GM12878 (cell line): ENCODE measurements around the gene OTULINL. TPM values are rescaled to one million over a fixed set of nuclear protein-coding genes. Genes with fewer than 3 reads are reported as not detected.

Experiments used
- IKZF1 ChIP-seq: fragments of 450-650 bp; conservative IDR thresholded peaks from 2 replicates; pipeline ENCODE4 v1.6.1; 2017; ENCODE audit warnings: antibody characterized with exemption, mild to moderate bottlenecking
- IKZF2 ChIP-seq, 2 experiments: fragments of 450-650 bp; IDR thresholded peaks; 2 replicates each; pipeline ENCODE4 v1.6.1; 2017; ENCODE audit warnings: mild to moderate bottlenecking in 2 of 2, moderate library complexity in 2 of 2
- RB1 ChIP-seq: fragments of 450-650 bp; formaldehyde crosslinking; IDR thresholded peaks from 2 replicates; pipeline ENCODE4 v1.6.1; 2017; ENCODE audit warnings: mild to moderate bottlenecking, borderline replicate concordance
- SMARCA5 ChIP-seq: fragments of 450-650 bp; IDR thresholded peaks from 2 replicates; pipeline ENCODE4 v1.6.1; 2017; ENCODE audit warnings: mild to moderate bottlenecking
- SRF ChIP-seq, 2 experiments: IDR thresholded peaks; 2 replicates each; pipeline ENCODE4 v1.6.1; 2011; ENCODE audit warnings: low read depth in 2 of 2, low read length in 2 of 2, mild to moderate bottlenecking in 1 of 2, moderate library complexity in 1 of 2
- polyA plus RNA-seq, 11 experiments: library from polyadenylated mRNA; depleted of rRNA in 4 of 11; unstranded in 6 of 11; stranded (reverse) in 5 of 11; fragments of >200 nt; fragmentation: Nextera tagmentation in 4 of 11; fragmentation: Illumina TruSeq in 1 of 11; extraction: Ambion mirVana in 4 of 11; extraction: Trizol in 1 of 11; gene quantifications; 1 replicate in 1 of 11; 2 replicates in 10 of 11; pipeline versions ENCODE4 v1.2.1 to v1.2.3, GENCODE V29; 2011 to 2016; ENCODE audit warnings: inconsistent platforms in 2 of 11, missing spikeins in 2 of 11, low read depth in 1 of 11
- total RNA-seq, 4 experiments: library from RNA; depleted of rRNA in 3 of 4; stranded (reverse); fragments of >200 nt in 3 of 4; fragmentation: Illumina TruSeq in 1 of 4; extraction: Trizol in 1 of 4; gene quantifications; 2 replicates each; pipeline versions ENCODE4 v1.2.1 to v1.2.3, GENCODE V29; 2013 to 2021
- TF ChIP-seq, protein P1 (sequence below): fragments of 450-650 bp; formaldehyde crosslinking; IDR thresholded peaks from 2 replicates; pipeline ENCODE4 v1.5.0; 2022; ENCODE audit warnings: mild to moderate bottlenecking, missing genetic modification characterization
- TF ChIP-seq, protein P2 (sequence below): fragments of 450-650 bp; IDR thresholded peaks from 2 replicates; pipeline ENCODE4 v1.6.1; 2018; ENCODE audit warnings: mild to moderate bottlenecking, low read depth, moderate library complexity; ENCODE audit not compliant: partially characterized antibody

Gene OTULINL
- total and polyA plus RNA-seq, 10 of the 15 experiments (the other 5 are each of a cell fraction or from before 2014, with no cell fraction given): 0.60 to 4.7 (median 1.8) TPM

DNA sequence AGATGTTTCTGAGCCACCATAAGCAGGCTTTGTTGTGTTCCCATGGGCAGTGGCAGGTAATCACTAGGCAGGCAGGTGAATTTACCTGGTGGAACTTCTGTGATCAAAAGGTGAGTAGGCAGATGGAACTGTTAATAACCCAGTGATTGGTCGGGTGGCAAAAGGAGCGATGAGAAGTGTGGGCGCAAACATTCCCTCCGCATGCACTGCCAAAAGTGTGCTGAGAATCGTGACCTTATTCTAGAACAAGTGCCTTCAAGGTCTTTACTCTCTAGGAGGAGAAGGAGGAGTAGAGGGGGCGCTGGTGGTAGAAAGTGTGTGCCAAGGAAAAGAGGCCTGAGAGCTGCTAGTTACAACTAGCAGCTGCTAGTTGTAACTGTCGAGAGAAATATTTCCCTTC, 3.3 kb downstream of the OTULINL start (continued):
- TF ChIP-seq, protein P1, sequence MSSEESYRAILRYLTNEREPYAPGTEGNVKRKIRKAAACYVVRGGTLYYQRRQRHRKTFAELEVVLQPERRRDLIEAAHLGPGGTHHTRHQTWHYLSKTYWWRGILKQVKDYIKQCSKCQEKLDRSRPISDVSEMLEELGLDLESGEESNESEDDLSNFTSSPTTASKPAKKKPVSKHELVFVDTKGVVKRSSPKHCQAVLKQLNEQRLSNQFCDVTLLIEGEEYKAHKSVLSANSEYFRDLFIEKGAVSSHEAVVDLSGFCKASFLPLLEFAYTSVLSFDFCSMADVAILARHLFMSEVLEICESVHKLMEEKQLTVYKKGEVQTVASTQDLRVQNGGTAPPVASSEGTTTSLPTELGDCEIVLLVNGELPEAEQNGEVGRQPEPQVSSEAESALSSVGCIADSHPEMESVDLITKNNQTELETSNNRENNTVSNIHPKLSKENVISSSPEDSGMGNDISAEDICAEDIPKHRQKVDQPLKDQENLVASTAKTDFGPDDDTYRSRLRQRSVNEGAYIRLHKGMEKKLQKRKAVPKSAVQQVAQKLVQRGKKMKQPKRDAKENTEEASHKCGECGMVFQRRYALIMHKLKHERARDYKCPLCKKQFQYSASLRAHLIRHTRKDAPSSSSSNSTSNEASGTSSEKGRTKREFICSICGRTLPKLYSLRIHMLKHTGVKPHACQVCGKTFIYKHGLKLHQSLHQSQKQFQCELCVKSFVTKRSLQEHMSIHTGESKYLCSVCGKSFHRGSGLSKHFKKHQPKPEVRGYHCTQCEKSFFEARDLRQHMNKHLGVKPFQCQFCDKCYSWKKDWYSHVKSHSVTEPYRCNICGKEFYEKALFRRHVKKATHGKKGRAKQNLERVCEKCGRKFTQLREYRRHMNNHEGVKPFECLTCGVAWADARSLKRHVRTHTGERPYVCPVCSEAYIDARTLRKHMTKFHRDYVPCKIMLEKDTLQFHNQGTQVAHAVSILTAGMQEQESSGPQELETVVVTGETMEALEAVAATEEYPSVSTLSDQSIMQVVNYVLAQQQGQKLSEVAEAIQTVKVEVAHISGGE (CRISPR knock-in tag): no peak
- no peak for TF ChIP-seq SRF (IDR thresholded peaks at IDR 0.05; ENCODE audit: low read depth in 2 of 2, low read length in 2 of 2)
- TF ChIP-seq IKZF2 (IDR thresholded peaks at IDR 0.05): no peak
- no peak for TF ChIP-seq RB1
- TF ChIP-seq IKZF1: no peak
- TF ChIP-seq SMARCA5: no peak
- TF ChIP-seq, protein P2, sequence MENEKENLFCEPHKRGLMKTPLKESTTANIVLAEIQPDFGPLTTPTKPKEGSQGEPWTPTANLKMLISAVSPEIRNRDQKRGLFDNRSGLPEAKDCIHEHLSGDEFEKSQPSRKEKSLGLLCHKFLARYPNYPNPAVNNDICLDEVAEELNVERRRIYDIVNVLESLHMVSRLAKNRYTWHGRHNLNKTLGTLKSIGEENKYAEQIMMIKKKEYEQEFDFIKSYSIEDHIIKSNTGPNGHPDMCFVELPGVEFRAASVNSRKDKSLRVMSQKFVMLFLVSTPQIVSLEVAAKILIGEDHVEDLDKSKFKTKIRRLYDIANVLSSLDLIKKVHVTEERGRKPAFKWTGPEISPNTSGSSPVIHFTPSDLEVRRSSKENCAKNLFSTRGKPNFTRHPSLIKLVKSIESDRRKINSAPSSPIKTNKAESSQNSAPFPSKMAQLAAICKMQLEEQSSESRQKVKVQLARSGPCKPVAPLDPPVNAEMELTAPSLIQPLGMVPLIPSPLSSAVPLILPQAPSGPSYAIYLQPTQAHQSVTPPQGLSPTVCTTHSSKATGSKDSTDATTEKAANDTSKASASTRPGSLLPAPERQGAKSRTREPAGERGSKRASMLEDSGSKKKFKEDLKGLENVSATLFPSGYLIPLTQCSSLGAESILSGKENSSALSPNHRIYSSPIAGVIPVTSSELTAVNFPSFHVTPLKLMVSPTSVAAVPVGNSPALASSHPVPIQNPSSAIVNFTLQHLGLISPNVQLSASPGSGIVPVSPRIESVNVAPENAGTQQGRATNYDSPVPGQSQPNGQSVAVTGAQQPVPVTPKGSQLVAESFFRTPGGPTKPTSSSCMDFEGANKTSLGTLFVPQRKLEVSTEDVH: no peak
